ENCODE data around the gene CASZ1. TPM values are rescaled to one million over a fixed set of nuclear protein-coding genes. Genes with fewer than 3 reads are reported as not detected.

Gene CASZ1
- total RNA-seq, 1 donor from 2014 or later, result 3.9 TPM

- no peak for DNase-seq (ENCODE audit: low spot score)
Measured at GRCh38 chr1:10824821-10825540, 28.5 kb upstream of the CASZ1 start.

- DNase-seq (ENCODE audit: low spot score), result no peak
Measured at GRCh38 chr1:10823000-10823401, 26.6 kb upstream of the CASZ1 start.

GRCh38 chr1:10821388-10821787, 24.9 kb upstream of the CASZ1 start:
- no peak for DNase-seq (ENCODE audit: low spot score)

GRCh38 chr1:10820422-10820821, 24.0 kb upstream of the CASZ1 start:
- DNase-seq (ENCODE audit: low spot score), result no peak

GRCh38 chr1:10819198-10819901, 22.9 kb upstream of the CASZ1 start:
- no peak for DNase-seq (ENCODE audit: low spot score)

- DNase-seq (ENCODE audit: low spot score), result no peak
Measured at GRCh38 chr1:10818262-10819197, 22.1 kb upstream of the CASZ1 start.

- no peak for DNase-seq (ENCODE audit: low spot score)
Measured at GRCh38 chr1:10816743-10817369, 20.4 kb upstream of the CASZ1 start.

- DNase-seq (ENCODE audit: low spot score), result no peak
Measured at GRCh38 chr1:10816233-10816632, 19.8 kb upstream of the CASZ1 start.

- no peak for DNase-seq (ENCODE audit: low spot score)
Measured at GRCh38 chr1:10815858-10816195, 19.4 kb upstream of the CASZ1 start.

- no peak for DNase-seq (ENCODE audit: low spot score)
Measured at GRCh38 chr1:10814976-10815857, 18.8 kb upstream of the CASZ1 start.

- DNase-seq (ENCODE audit: low spot score), result no peak
Measured at GRCh38 chr1:10814312-10814711, 17.9 kb upstream of the CASZ1 start.

GRCh38 chr1:10813799-10814198, 17.4 kb upstream of the CASZ1 start:
- DNase-seq (ENCODE audit: low spot score), result no peak

GRCh38 chr1:10812387-10812915, 16.0 kb upstream of the CASZ1 start:
- no peak for DNase-seq (ENCODE audit: low spot score)

- no peak for DNase-seq (ENCODE audit: low spot score)
Measured at GRCh38 chr1:10808441-10808840, 12.0 kb upstream of the CASZ1 start.

- DNase-seq (ENCODE audit: low spot score), result no peak
Measured at GRCh38 chr1:10806966-10807365, 10.5 kb upstream of the CASZ1 start.

- DNase-seq (ENCODE audit: low spot score), result no peak
Measured at GRCh38 chr1:10803971-10804820, 7.8 kb upstream of the CASZ1 start.

- DNase-seq (ENCODE audit: low spot score), result no peak
Measured at GRCh38 chr1:10802944-10803715, 6.7 kb upstream of the CASZ1 start.

GRCh38 chr1:10800778-10801177, 4.3 kb upstream of the CASZ1 start:
- DNase-seq (ENCODE audit: low spot score), result no peak

- no peak for DNase-seq (ENCODE audit: low spot score)
Measured at GRCh38 chr1:10799726-10800125, 3.3 kb upstream of the CASZ1 start.
